ENCODE results near the gene ACTG1.

DNA sequence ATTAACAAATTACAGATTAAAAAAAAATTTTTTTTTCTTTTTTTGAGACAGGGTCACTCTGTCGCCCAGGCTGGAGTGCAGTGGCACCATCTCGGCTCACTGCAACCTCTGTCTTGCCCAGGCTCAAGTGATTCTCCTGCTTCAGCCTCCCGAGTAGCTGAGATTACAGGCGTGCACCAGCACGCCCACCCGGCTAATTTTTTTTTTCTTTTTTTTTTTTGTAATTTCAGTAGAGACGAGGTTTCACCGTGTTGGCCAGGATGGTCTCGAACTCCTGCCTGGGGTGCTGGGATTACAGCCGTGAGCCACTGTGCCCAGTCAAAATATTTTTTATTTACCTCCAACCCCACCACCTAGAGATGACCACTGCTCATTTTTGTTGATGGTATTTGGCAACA is 25.5 kb downstream of the ACTG1 start:
- TF ChIP-seq, protein P1, sequence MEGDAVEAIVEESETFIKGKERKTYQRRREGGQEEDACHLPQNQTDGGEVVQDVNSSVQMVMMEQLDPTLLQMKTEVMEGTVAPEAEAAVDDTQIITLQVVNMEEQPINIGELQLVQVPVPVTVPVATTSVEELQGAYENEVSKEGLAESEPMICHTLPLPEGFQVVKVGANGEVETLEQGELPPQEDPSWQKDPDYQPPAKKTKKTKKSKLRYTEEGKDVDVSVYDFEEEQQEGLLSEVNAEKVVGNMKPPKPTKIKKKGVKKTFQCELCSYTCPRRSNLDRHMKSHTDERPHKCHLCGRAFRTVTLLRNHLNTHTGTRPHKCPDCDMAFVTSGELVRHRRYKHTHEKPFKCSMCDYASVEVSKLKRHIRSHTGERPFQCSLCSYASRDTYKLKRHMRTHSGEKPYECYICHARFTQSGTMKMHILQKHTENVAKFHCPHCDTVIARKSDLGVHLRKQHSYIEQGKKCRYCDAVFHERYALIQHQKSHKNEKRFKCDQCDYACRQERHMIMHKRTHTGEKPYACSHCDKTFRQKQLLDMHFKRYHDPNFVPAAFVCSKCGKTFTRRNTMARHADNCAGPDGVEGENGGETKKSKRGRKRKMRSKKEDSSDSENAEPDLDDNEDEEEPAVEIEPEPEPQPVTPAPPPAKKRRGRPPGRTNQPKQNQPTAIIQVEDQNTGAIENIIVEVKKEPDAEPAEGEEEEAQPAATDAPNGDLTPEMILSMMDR (conservative IDR thresholded peaks at IDR 0.05; ENCODE audit: low read depth, low read length) = no peak
- TF ChIP-seq EZH2 (IDR thresholded peaks at IDR 0.05; ENCODE audit: borderline replicate concordance, low read depth, low read length, poor library complexity, severe bottlenecking) = no peak
